HG03469 (cell line): ENCODE results near the gene MLC1.
"Not testable (repeated sequence)": the region's sequence is repeated elsewhere in the genome, so short reads cannot be mapped to it uniquely, and the experiment has no call there.

Source experiments
- ATAC-seq: cut with Tn5 transposase; IDR thresholded peaks from one replicate; pipeline ENCODE4 v1.9.1; 2021; ENCODE audit warnings: mild to moderate bottlenecking, moderate library complexity, moderate number of reproducible peaks; ENCODE audit not compliant: unreplicated experiment

MLC1 gene

GRCh38 chr22:50104141-50104544 is 18.9 kb upstream of the MLC1 start:
- ATAC-seq, result no peak

- no peak for ATAC-seq
Measured at GRCh38 chr22:50102946-50103345, 17.7 kb upstream of the MLC1 start.

- no peak for ATAC-seq
Measured at GRCh38 chr22:50101870-50102565, 16.8 kb upstream of the MLC1 start.

- no peak for ATAC-seq
Measured at GRCh38 chr22:50098052-50098451, 12.8 kb upstream of the MLC1 start.

- ATAC-seq, result no peak
Measured at GRCh38 chr22:50092342-50092741, 7.1 kb upstream of the MLC1 start.

GRCh38 chr22:50091092-50091768 is 6.0 kb upstream of the MLC1 start:
- no peak for ATAC-seq

- ATAC-seq, result no peak
Measured at GRCh38 chr22:50090412-50090714, 5.1 kb upstream of the MLC1 start.

GRCh38 chr22:50089682-50090411 is 4.6 kb upstream of the MLC1 start, which contains the start of gene MOV10L1:
Gene MOV10L1, plus strand, starts transcription at chr22:50090006. Its CDS starts 83 bp downstream, at chr22:50090089.
- ATAC-seq, result no peak

GRCh38 chr22:50089231-50089630 is 4.0 kb upstream of the MLC1 start:
- ATAC-seq, result no peak

- no peak for ATAC-seq
Measured at GRCh38 chr22:50088096-50088495, 2.9 kb upstream of the MLC1 start.

GRCh38 chr22:50087646-50088045 is 2.4 kb upstream of the MLC1 start:
- ATAC-seq, result no peak

GRCh38 chr22:50086975-50087374 is 1.7 kb upstream of the MLC1 start:
- ATAC-seq, result not testable (repeated sequence)

GRCh38 chr22:50086526-50086925 is 1.3 kb upstream of the MLC1 start:
- no peak for ATAC-seq

- no peak for ATAC-seq
Measured at GRCh38 chr22:50084614-50085021, 608 bp downstream of the MLC1 start.

GRCh38 chr22:50084080-50084477 is 1.1 kb downstream of the MLC1 start:
- no peak for ATAC-seq

- no peak for ATAC-seq
Measured at GRCh38 chr22:50083462-50084079, 1.7 kb downstream of the MLC1 start.

GRCh38 chr22:50082961-50083461 is 2.2 kb downstream of the MLC1 start:
- ATAC-seq, result no peak

- no peak for ATAC-seq
Measured at GRCh38 chr22:50082197-50082715, 3.0 kb downstream of the MLC1 start.

- no peak for ATAC-seq
Measured at GRCh38 chr22:50081426-50082196, 3.6 kb downstream of the MLC1 start.

- no peak for ATAC-seq
Measured at GRCh38 chr22:50080077-50080465, 5.2 kb downstream of the MLC1 start.
